HFFc6 (cell line): ENCODE measurements around the gene HADHB. TPM values are rescaled to one million over a fixed set of nuclear protein-coding genes. Genes with fewer than 3 reads are reported as not detected.

Experiments
- DNase-seq: peaks from one replicate; pipeline ENCODE4 v3.0.0-alpha.2; 2018
- H3K27ac Mint-ChIP-seq: 2 replicates; pipeline ENCODE4 v1.8.0; 2020; ENCODE audit warnings: mild to moderate bottlenecking, mixed read lengths
- H3K27me3 Mint-ChIP-seq: 2 replicates; pipeline ENCODE4 v1.8.0; 2021; ENCODE audit warnings: mild to moderate bottlenecking, moderate library complexity, mixed read lengths; ENCODE audit not compliant: insufficient read depth
- H3K36me3 Mint-ChIP-seq: 2 replicates; pipeline ENCODE4 v1.8.0; 2021; ENCODE audit warnings: low read depth, mixed read lengths
- H3K4me1 Mint-ChIP-seq: 2 replicates; pipeline ENCODE4 v1.8.0; 2020; ENCODE audit warnings: low read depth, mixed read lengths
- H3K4me3 Mint-ChIP-seq: 2 replicates; pipeline ENCODE4 v1.8.0; 2020; ENCODE audit warnings: mild to moderate bottlenecking, moderate library complexity, mixed read lengths
- H3K9me3 Mint-ChIP-seq: 2 replicates; pipeline ENCODE4 v1.8.0; 2020; ENCODE audit warnings: mild to moderate bottlenecking, mixed read lengths
- total RNA-seq, 6 experiments: library from RNA; stranded (reverse); fragmentation: NEBNext Ultra II Directional; extraction: Animal tissue kit (Norgen Biotek cat#: 25700); gene quantifications; 2 replicates in 1 of 6; 3 replicates in 5 of 6; pipeline ENCODE4 v1.2.3, GENCODE V29; 2021
- TF ChIP-seq, protein P1 (sequence below): fragments of 200-600 bp; sonication (generic); IDR thresholded peaks from 2 replicates; pipeline ENCODE4 v1.5.0; 2021; ENCODE audit warnings: antibody characterized with exemption, mild to moderate bottlenecking

HADHB gene
- total RNA-seq, 6 experiments from 2014 or later: 93.9 to 119 (median 112) TPM

- DNase-seq: no peak
- H3K36me3 Mint-ChIP-seq: peaks cover 53% of the 10 kb centered on the region
- no peak overlapping the region for H3K27ac Mint-ChIP-seq
- peaks cover 11% of the 10 kb centered on the region for H3K9me3 Mint-ChIP-seq
- no peaks in the 10 kb centered on the region for H3K27me3 Mint-ChIP-seq
- TF ChIP-seq, protein P1, sequence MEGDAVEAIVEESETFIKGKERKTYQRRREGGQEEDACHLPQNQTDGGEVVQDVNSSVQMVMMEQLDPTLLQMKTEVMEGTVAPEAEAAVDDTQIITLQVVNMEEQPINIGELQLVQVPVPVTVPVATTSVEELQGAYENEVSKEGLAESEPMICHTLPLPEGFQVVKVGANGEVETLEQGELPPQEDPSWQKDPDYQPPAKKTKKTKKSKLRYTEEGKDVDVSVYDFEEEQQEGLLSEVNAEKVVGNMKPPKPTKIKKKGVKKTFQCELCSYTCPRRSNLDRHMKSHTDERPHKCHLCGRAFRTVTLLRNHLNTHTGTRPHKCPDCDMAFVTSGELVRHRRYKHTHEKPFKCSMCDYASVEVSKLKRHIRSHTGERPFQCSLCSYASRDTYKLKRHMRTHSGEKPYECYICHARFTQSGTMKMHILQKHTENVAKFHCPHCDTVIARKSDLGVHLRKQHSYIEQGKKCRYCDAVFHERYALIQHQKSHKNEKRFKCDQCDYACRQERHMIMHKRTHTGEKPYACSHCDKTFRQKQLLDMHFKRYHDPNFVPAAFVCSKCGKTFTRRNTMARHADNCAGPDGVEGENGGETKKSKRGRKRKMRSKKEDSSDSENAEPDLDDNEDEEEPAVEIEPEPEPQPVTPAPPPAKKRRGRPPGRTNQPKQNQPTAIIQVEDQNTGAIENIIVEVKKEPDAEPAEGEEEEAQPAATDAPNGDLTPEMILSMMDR: no peak
- no peak overlapping the region for H3K4me3 Mint-ChIP-seq
- H3K4me1 Mint-ChIP-seq: no peaks in the 10 kb centered on the region
Measured at GRCh38 chr2:26217720-26218119, 27.0 kb upstream of the HADHB start.

DNA sequence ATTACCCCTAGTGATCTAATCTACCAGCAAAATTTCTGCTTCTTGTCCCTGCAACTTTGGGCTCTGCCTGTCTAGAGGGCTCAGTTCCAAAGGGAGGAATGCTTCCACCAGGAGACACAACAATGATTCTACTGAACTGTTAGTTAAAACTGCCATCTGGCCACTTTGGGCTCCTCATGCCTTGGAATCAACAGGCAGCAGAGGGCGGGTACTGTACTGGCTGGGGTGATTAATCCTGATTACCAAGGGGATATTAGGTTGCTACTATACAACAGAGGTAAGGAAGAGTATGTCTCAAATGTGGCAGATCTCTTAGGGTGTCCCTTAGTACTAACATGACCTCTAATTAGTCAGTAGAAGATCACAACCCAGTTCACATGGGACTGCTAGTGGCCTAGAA lies 21.7 kb upstream of the HADHB start:
- Mint-ChIP-seq H3K4me3 (no peak overlapping the region), H3K27ac (no peak overlapping the region), H3K4me1 (no peaks in the 10 kb centered on the region), H3K36me3 (peaks cover 52% of the 10 kb centered on the region), H3K27me3 (peaks cover 2% of the 10 kb centered on the region; the same call in 1 of the 2 replicates), H3K9me3 (peaks cover 14% of the 10 kb centered on the region; the same call in 1 of the 2 replicates)
- no peak for DNase-seq
- TF ChIP-seq, protein P1: no peak

GRCh38 chr2:26224095-26224494 lies 20.6 kb upstream of the HADHB start:
- H3K4me1 Mint-ChIP-seq: no peaks in the 10 kb centered on the region

DNA sequence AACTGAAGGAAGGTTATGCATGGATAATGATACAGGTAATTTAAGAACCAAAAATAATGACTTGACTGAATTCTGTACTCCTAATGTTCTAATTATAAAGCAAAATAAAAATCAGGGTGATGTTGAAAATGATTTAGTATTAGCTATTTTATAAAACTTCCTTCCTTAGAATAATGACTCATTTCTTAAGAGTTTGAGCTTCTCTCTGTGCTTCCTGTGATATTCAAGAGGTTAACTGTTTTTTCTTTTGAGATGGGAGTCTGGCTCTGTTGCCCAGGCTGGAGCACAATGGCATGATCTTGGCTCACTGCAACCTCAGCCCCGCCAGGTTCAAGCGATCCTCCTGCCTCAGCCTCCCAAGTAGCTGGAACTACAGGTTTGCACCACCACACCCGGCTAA lies 15.1 kb upstream of the HADHB start:
- no peak for DNase-seq
- H3K9me3 Mint-ChIP-seq: peaks cover 14% of the 10 kb centered on the region; the same call in 1 of the 2 replicates
- peaks cover 2% of the 10 kb centered on the region; the same call in 1 of the 2 replicates for H3K27me3 Mint-ChIP-seq
- peaks cover 46% of the 10 kb centered on the region for H3K36me3 Mint-ChIP-seq
- H3K4me1 Mint-ChIP-seq: no peaks in the 10 kb centered on the region
- H3K4me3 Mint-ChIP-seq: no peak overlapping the region
- TF ChIP-seq, protein P1: no peak
- H3K27ac Mint-ChIP-seq: no peak overlapping the region

More at GRCh38 chr2:26224095-26224494, 20.6 kb upstream of the HADHB start:
- H3K27ac Mint-ChIP-seq: no peak overlapping the region
- H3K27me3 Mint-ChIP-seq: peaks cover 2% of the 10 kb centered on the region; the same call in 1 of the 2 replicates
- H3K4me3 Mint-ChIP-seq: no peak overlapping the region
- H3K9me3 Mint-ChIP-seq: peaks cover 14% of the 10 kb centered on the region; the same call in 1 of the 2 replicates
- H3K36me3 Mint-ChIP-seq: peaks cover 52% of the 10 kb centered on the region
- TF ChIP-seq, protein P1: no peak
- no peak for DNase-seq

GRCh38 chr2:26230806-26231205 lies 13.9 kb upstream of the HADHB start:
- Mint-ChIP-seq H3K36me3 (peaks cover 43% of the 10 kb centered on the region), H3K9me3 (peaks cover 11% of the 10 kb centered on the region; the same call in 1 of the 2 replicates), H3K4me1 (no peaks in the 10 kb centered on the region), H3K27me3 (peaks cover 2% of the 10 kb centered on the region; the same call in 1 of the 2 replicates), H3K27ac (no peak overlapping the region), H3K4me3 (no peak overlapping the region)
- no peak for DNase-seq
- TF ChIP-seq, protein P1: no peak
